ENCODE measurements around the gene GRN.

- TF ChIP-seq REST (IDR thresholded peaks at IDR 0.05): no peak
- no peak for TF ChIP-seq CTCF (IDR thresholded peaks at IDR 0.05)
- no peak for TF ChIP-seq ELK1 (IDR thresholded peaks at IDR 0.05; ENCODE audit: low read depth, low read length)
- TF ChIP-seq POLR2A (IDR thresholded peaks at IDR 0.05; ENCODE audit: low read length): no peak
- TF ChIP-seq SMC3 (IDR thresholded peaks at IDR 0.05): no peak
- no peak for TF ChIP-seq HOXB13 (CRISPR knock-in tag; IDR thresholded peaks at IDR 0.05; ENCODE audit: low read depth)
- no peak for TF ChIP-seq JUN (IDR thresholded peaks at IDR 0.05)
Observed at GRCh38 chr17:44362459-44362948, 17.4 kb downstream of the GRN start.

All from A549 (cell line).